ENCODE measurements around the gene SRGAP1.
A peak's percentile ranks its signal among the peaks of the same experiment; 100 is the strongest.

SRGAP1 gene

DNA sequence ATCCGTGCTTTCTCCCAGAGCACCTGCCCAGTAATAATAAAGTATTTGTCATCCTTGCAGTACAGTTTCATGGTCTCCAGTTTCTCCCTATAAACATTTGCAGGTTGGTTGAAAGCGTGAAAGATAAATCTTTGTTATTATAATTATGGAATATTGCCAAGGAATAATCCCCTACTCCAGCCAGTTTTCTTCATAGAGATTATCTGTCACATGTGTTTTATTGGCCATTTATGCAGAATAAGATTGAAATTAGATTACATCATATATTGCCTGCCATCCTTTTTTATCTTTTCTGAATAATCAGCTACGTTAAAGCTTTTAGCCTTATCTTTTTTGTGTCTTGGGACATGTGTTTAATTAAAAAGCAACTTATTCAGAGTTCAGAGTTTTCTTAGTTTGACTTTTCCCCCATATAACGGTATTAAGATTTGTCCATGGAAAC, 209.6 kb downstream of the SRGAP1 start:
- Histone ChIP-seq H3K4me1 (ENCODE audit: control insufficient read depth, insufficient read depth, low read length) (peaks cover 10% of the 10 kb centered on the region; the same call in 1 of the 2 replicates), H3K9me3 (ENCODE audit: control insufficient read depth, insufficient read depth, low read depth, low read length) (no peaks in the 10 kb centered on the region), H3K36me3 (ENCODE audit: control insufficient read depth in 2 of 2, insufficient read depth in 1 of 2, low read length in 2 of 2) (no peaks in the 10 kb centered on the region), H3K4me3 (ENCODE audit: low read depth, low read length) (no peak overlapping the region), H3K27ac (ENCODE audit: extremely low read depth, low read depth, low read length) (no peak overlapping the region)
- ChIA-PET POLR2A (no interaction called here), CTCF (no interaction called here)
- TF ChIP-seq ZNF529 (tag by site-specific recombination; IDR thresholded peaks at IDR 0.05; ENCODE audit: insufficient replicate concordance): no peak
- no peak for TF ChIP-seq ZNF768 (tag by site-specific recombination; IDR thresholded peaks at IDR 0.05)
- TF ChIP-seq, protein P1, sequence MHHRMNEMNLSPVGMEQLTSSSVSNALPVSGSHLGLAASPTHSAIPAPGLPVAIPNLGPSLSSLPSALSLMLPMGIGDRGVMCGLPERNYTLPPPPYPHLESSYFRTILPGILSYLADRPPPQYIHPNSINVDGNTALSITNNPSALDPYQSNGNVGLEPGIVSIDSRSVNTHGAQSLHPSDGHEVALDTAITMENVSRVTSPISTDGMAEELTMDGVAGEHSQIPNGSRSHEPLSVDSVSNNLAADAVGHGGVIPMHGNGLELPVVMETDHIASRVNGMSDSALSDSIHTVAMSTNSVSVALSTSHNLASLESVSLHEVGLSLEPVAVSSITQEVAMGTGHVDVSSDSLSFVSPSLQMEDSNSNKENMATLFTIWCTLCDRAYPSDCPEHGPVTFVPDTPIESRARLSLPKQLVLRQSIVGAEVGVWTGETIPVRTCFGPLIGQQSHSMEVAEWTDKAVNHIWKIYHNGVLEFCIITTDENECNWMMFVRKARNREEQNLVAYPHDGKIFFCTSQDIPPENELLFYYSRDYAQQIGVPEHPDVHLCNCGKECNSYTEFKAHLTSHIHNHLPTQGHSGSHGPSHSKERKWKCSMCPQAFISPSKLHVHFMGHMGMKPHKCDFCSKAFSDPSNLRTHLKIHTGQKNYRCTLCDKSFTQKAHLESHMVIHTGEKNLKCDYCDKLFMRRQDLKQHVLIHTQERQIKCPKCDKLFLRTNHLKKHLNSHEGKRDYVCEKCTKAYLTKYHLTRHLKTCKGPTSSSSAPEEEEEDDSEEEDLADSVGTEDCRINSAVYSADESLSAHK (tag by site-specific recombination; IDR thresholded peaks at IDR 0.05): peak; percentile 76
- TF ChIP-seq ZNF501 (tag by site-specific recombination; IDR thresholded peaks at IDR 0.05): 0 out of 2 replicates have a peak, but pooled peaks have one; percentile 19
- TF ChIP-seq, protein P2, sequence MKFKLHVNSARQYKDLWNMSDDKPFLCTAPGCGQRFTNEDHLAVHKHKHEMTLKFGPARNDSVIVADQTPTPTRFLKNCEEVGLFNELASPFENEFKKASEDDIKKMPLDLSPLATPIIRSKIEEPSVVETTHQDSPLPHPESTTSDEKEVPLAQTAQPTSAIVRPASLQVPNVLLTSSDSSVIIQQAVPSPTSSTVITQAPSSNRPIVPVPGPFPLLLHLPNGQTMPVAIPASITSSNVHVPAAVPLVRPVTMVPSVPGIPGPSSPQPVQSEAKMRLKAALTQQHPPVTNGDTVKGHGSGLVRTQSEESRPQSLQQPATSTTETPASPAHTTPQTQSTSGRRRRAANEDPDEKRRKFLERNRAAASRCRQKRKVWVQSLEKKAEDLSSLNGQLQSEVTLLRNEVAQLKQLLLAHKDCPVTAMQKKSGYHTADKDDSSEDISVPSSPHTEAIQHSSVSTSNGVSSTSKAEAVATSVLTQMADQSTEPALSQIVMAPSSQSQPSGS (tag by site-specific recombination; IDR thresholded peaks at IDR 0.05; ENCODE audit: low read depth): peak; percentile 84
- TF ChIP-seq, protein P3, sequence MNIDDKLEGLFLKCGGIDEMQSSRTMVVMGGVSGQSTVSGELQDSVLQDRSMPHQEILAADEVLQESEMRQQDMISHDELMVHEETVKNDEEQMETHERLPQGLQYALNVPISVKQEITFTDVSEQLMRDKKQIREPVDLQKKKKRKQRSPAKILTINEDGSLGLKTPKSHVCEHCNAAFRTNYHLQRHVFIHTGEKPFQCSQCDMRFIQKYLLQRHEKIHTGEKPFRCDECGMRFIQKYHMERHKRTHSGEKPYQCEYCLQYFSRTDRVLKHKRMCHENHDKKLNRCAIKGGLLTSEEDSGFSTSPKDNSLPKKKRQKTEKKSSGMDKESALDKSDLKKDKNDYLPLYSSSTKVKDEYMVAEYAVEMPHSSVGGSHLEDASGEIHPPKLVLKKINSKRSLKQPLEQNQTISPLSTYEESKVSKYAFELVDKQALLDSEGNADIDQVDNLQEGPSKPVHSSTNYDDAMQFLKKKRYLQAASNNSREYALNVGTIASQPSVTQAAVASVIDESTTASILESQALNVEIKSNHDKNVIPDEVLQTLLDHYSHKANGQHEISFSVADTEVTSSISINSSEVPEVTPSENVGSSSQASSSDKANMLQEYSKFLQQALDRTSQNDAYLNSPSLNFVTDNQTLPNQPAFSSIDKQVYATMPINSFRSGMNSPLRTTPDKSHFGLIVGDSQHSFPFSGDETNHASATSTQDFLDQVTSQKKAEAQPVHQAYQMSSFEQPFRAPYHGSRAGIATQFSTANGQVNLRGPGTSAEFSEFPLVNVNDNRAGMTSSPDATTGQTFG (tag by site-specific recombination; IDR thresholded peaks at IDR 0.05; ENCODE audit: borderline replicate concordance): no peak
- TF ChIP-seq, protein P4, sequence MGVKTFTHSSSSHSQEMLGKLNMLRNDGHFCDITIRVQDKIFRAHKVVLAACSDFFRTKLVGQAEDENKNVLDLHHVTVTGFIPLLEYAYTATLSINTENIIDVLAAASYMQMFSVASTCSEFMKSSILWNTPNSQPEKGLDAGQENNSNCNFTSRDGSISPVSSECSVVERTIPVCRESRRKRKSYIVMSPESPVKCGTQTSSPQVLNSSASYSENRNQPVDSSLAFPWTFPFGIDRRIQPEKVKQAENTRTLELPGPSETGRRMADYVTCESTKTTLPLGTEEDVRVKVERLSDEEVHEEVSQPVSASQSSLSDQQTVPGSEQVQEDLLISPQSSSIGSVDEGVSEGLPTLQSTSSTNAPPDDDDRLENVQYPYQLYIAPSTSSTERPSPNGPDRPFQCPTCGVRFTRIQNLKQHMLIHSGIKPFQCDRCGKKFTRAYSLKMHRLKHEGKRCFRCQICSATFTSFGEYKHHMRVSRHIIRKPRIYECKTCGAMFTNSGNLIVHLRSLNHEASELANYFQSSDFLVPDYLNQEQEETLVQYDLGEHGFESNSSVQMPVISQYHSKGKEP (tag by site-specific recombination; IDR thresholded peaks at IDR 0.05): 0 out of 2 replicates have a peak, but pooled peaks have one; percentile 46
- no peak for TF ChIP-seq ZNF324 (tag by site-specific recombination; IDR thresholded peaks at IDR 0.05)
- TF ChIP-seq EGR2 (tag by site-specific recombination; IDR thresholded peaks at IDR 0.05; ENCODE audit: low read depth): no peak
- peak; percentile 67; the same call in 1 of the 2 replicates for TF ChIP-seq ZNF843 (tag by site-specific recombination; IDR thresholded peaks at IDR 0.05)
- TF ChIP-seq ZNF777 (tag by site-specific recombination; IDR thresholded peaks at IDR 0.05; ENCODE audit: borderline replicate concordance): no peak
- TF ChIP-seq ZNF621 (tag by site-specific recombination; IDR thresholded peaks at IDR 0.05): no peak
- TF ChIP-seq ZFP69B (tag by site-specific recombination; IDR thresholded peaks at IDR 0.05): no peak
- TF ChIP-seq ZNF138 (tag by site-specific recombination; IDR thresholded peaks at IDR 0.05; ENCODE audit: borderline replicate concordance): no peak
- TF ChIP-seq ZNF350 (tag by site-specific recombination; IDR thresholded peaks at IDR 0.05): no peak
- TF ChIP-seq MZF1 (tag by site-specific recombination; IDR thresholded peaks at IDR 0.05; ENCODE audit: borderline replicate concordance): peak; percentile 64; the same call in 1 of the 2 replicates
- no peak; the same call in 1 of the 2 replicates for TF ChIP-seq KLF10 (tag by site-specific recombination; IDR thresholded peaks at IDR 0.05)
- TF ChIP-seq ZNF184 (tag by site-specific recombination; IDR thresholded peaks at IDR 0.05): no peak
- no peak for TF ChIP-seq ZNF202 (tag by site-specific recombination; IDR thresholded peaks at IDR 0.05; ENCODE audit: borderline replicate concordance)
- TF ChIP-seq, protein P5, sequence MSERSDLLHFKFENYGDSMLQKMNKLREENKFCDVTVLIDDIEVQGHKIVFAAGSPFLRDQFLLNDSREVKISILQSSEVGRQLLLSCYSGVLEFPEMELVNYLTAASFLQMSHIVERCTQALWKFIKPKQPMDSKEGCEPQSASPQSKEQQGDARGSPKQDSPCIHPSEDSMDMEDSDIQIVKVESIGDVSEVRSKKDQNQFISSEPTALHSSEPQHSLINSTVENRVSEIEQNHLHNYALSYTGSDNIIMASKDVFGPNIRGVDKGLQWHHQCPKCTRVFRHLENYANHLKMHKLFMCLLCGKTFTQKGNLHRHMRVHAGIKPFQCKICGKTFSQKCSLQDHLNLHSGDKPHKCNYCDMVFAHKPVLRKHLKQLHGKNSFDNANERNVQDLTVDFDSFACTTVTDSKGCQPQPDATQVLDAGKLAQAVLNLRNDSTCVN (tag by site-specific recombination; optimal IDR thresholded peaks at IDR 0.05): no peak
- peak; percentile 74; the same call in 1 of the 2 replicates for TF ChIP-seq ZBTB20 (tag by site-specific recombination; IDR thresholded peaks at IDR 0.05)
- peak; percentile 75 for TF ChIP-seq OVOL3 (tag by site-specific recombination; IDR thresholded peaks at IDR 0.05)
- TF ChIP-seq ZNF169 (tag by site-specific recombination; IDR thresholded peaks at IDR 0.05): no peak
- TF ChIP-seq ZIC2 (tag by site-specific recombination; IDR thresholded peaks at IDR 0.05): no peak
- TF ChIP-seq ZNF629 (tag by site-specific recombination; IDR thresholded peaks at IDR 0.05): 0 out of 2 replicates have a peak, but pooled peaks have one; percentile 18
- TF ChIP-seq ZNF214 (tag by site-specific recombination; IDR thresholded peaks at IDR 0.05; ENCODE audit: borderline replicate concordance): no peak
- no peak for TF ChIP-seq ZNF133 (tag by site-specific recombination; IDR thresholded peaks at IDR 0.05)
- no peak for TF ChIP-seq ZNF114 (tag by site-specific recombination; IDR thresholded peaks at IDR 0.05)
- no peak for TF ChIP-seq SP7 (tag by site-specific recombination; IDR thresholded peaks at IDR 0.05)
